K562 (cell line): ENCODE data around the gene MAPK13. TPM values are rescaled to one million over a fixed set of nuclear protein-coding genes. Genes with fewer than 3 reads are reported as not detected.

Source experiments
- BRCA1 ChIP-seq, 2 experiments: fragments of 450-650 bp in 1 of 2; sonication (generic) in 1 of 2; formaldehyde crosslinking in 1 of 2; IDR thresholded peaks; 2 replicates each; pipeline versions ENCODE4 v1.5.0 to v1.6.1; 2017 to 2020; ENCODE audit warnings: mild to moderate bottlenecking in 1 of 2, missing genetic modification reagents in 1 of 2
- ESRRB ChIP-seq: fragments of 250-450 bp; sonication (Bioruptor Pico); IDR thresholded peaks from 2 replicates; pipeline ENCODE4 v1.5.0; 2020; ENCODE audit warnings: mild to moderate bottlenecking, moderate library complexity, borderline replicate concordance
- ETV1 ChIP-seq: fragments of 450-650 bp; conservative IDR thresholded peaks from 2 replicates; pipeline ENCODE4 v1.6.1; 2016; ENCODE audit warnings: missing genetic modification characterization, control low read depth, low read depth, missing compliant biosample characterization
- FOXK1 ChIP-seq: sonication (generic); formaldehyde crosslinking; IDR thresholded peaks from 2 replicates; pipeline ENCODE4 v1.8.0; 2022; ENCODE audit warnings: missing genetic modification reagents, mild to moderate bottlenecking, borderline replicate concordance
- HDAC1 ChIP-seq, 2 experiments: fragments of 450-650 bp; IDR thresholded peaks; 2 replicates each; pipeline ENCODE4 v1.6.1; 2016 to 2017; ENCODE audit warnings: inconsistent platforms in 1 of 2, mild to moderate bottlenecking in 1 of 2, moderate library complexity in 1 of 2
- HNRNPL ChIP-seq: fragments of 200-400 bp; formaldehyde crosslinking; IDR thresholded peaks from 2 replicates; pipeline ENCODE4 v1.6.1; 2017; ENCODE audit warnings: low read depth, mild to moderate bottlenecking, low read length
- IFI16 ChIP-seq: fragments of 250-450 bp; sonication (Bioruptor Pico); IDR thresholded peaks from 2 replicates; pipeline ENCODE4 v2.1.2; 2022; ENCODE audit warnings: mild to moderate bottlenecking, inconsistent platforms
- KAT7 ChIP-seq: sonication (generic); formaldehyde crosslinking; IDR thresholded peaks from 2 replicates; pipeline ENCODE4 v1.8.0; 2022; ENCODE audit warnings: missing genetic modification reagents, mild to moderate bottlenecking, borderline replicate concordance
- KAT8 ChIP-seq: fragments of 450-650 bp; IDR thresholded peaks from 2 replicates; pipeline ENCODE4 v1.6.1; 2016; ENCODE audit warnings: low read depth, mild to moderate bottlenecking
- MAFG ChIP-seq: fragments of 450-650 bp; conservative IDR thresholded peaks from 2 replicates; pipeline ENCODE4 v1.6.1; 2016; ENCODE audit warnings: missing genetic modification characterization, missing compliant biosample characterization
- MAFK ChIP-seq: IDR thresholded peaks from 2 replicates; pipeline ENCODE4 v1.6.1; 2011; ENCODE audit warnings: low read length, improper control_type of control experiment
- MBD1 ChIP-seq: fragments of 250-450 bp; sonication (Bioruptor Pico); IDR thresholded peaks from 2 replicates; pipeline ENCODE4 v1.8.0; 2022; ENCODE audit warnings: inconsistent platforms
- MYBL2 ChIP-seq, 2 experiments: fragments of 450-650 bp in 1 of 2; sonication (generic) in 1 of 2; formaldehyde crosslinking in 1 of 2; IDR thresholded peaks; 2 replicates each; pipeline versions ENCODE4 v1.6.1 to v1.8.1; 2017 to 2022; ENCODE audit warnings: borderline replicate concordance in 1 of 2, inconsistent platforms in 1 of 2, low read depth in 1 of 2, mild to moderate bottlenecking in 1 of 2, missing genetic modification reagents in 1 of 2, moderate library complexity in 1 of 2
- NFATC3 ChIP-seq: fragments of 450-650 bp; IDR thresholded peaks from 2 replicates; pipeline ENCODE4 v1.6.1; 2017; ENCODE audit warnings: mild to moderate bottlenecking
- PHF21A ChIP-seq: fragments of 450-650 bp; IDR thresholded peaks from 2 replicates; pipeline ENCODE4 v1.6.1; 2017; ENCODE audit warnings: low read depth, borderline replicate concordance
- SIX5 ChIP-seq, 2 experiments: IDR thresholded peaks; 2 replicates each; pipeline ENCODE4 v1.6.1; 2011; ENCODE audit warnings: low read length in 2 of 2, borderline replicate concordance in 1 of 2, low read depth in 1 of 2, mild to moderate bottlenecking in 1 of 2, moderate library complexity in 1 of 2; ENCODE audit not compliant: insufficient read depth in 1 of 2
- SRSF9 ChIP-seq: fragments of 200-400 bp; formaldehyde crosslinking; IDR thresholded peaks from 2 replicates; pipeline ENCODE4 v1.6.1; 2017; ENCODE audit warnings: low read depth, low read length, borderline replicate concordance
- TAL1 ChIP-seq: fragments of 450-650 bp; IDR thresholded peaks from 2 replicates; pipeline ENCODE4 v1.6.1; 2016; ENCODE audit warnings: mild to moderate bottlenecking
- TCF3 ChIP-seq: sonication (generic); formaldehyde crosslinking; IDR thresholded peaks from 2 replicates; pipeline ENCODE4 v1.4.0; 2020; ENCODE audit warnings: mild to moderate bottlenecking, missing genetic modification reagents
- TRIM28 ChIP-seq: fragments of 450-650 bp; IDR thresholded peaks from 2 replicates; pipeline ENCODE4 v1.6.1; 2017
- XRCC4 ChIP-seq: IDR thresholded peaks from one replicate; pipeline ENCODE4 v1.6.1; 2011; ENCODE audit not compliant: insufficient read depth, insufficient read length; ENCODE audit errors: extremely low read depth
- ZNF561 ChIP-seq: fragments of 450-650 bp; formaldehyde crosslinking; conservative IDR thresholded peaks from 2 replicates; pipeline ENCODE4 v1.4.0; 2020; ENCODE audit warnings: mild to moderate bottlenecking, moderate library complexity
- ZNF695 ChIP-seq: fragments of 450-650 bp; formaldehyde crosslinking; IDR thresholded peaks from 2 replicates; pipeline ENCODE4 v1.4.0; 2020; ENCODE audit warnings: mild to moderate bottlenecking, moderate library complexity
- polyA plus RNA-seq, 8 experiments: library from polyadenylated mRNA; depleted of rRNA in 4 of 8; stranded (reverse) in 5 of 8; unstranded in 3 of 8; fragments of >200 nt; fragmentation: Nextera tagmentation in 2 of 8; fragmentation: Illumina TruSeq in 1 of 8; extraction: Ambion mirVana in 2 of 8; extraction: Trizol in 1 of 8; gene quantifications; 2 replicates each; pipeline versions ENCODE4 v1.2.1 to v1.2.3, GENCODE V29; 2011 to 2014; ENCODE audit warnings: inconsistent platforms in 1 of 8, missing spikeins in 1 of 8
- total RNA-seq, 7 experiments: library from RNA; depleted of rRNA in 6 of 7; stranded (reverse); fragments of >200 nt in 6 of 7; fragmentation: Illumina TruSeq in 2 of 7; extraction: Trizol in 2 of 7; gene quantifications; 2 replicates each; pipeline versions ENCODE4 v1.2.1 to v1.2.3, GENCODE V29; 2011 to 2021; ENCODE audit warnings: low replicate concordance in 1 of 7
- TF ChIP-seq, protein P1 (sequence below): fragments of 450-650 bp; IDR thresholded peaks from 2 replicates; pipeline ENCODE4 v1.6.1; 2016
- TF ChIP-seq, protein P2 (sequence below): fragments of 150-350 bp; conservative IDR thresholded peaks from 2 replicates; pipeline ENCODE4 v1.6.1; 2014; ENCODE audit warnings: low read length

MAPK13 gene
- total and polyA plus RNA-seq, 9 of the 15 experiments (the other 6 are each of a cell fraction or from before 2014, with no cell fraction given), result 0.03 to 2.3 (median 0.48) TPM; not detected in 1

GRCh38 chr6:36099869-36100483, 30.3 kb upstream of the MAPK13 start (continued):
- TF ChIP-seq MYBL2 (IDR thresholded peaks at IDR 0.05; ENCODE audit: low read depth) (no peak), MYBL2 (CRISPR knock-in tag; IDR thresholded peaks at IDR 0.05; ENCODE audit: borderline replicate concordance) (no peak), KAT7 (no peak), HDAC1 (IDR thresholded peaks at IDR 0.05) (peak in 1 of 2 experiments; percentile 46; a peak in 1 of 4 replicates), ZNF561 (CRISPR knock-in tag) (no peak), MAFK (no peak), BRCA1 (IDR thresholded peaks at IDR 0.05) (no peak), BRCA1 (CRISPR knock-in tag; IDR thresholded peaks at IDR 0.05) (no peak), HNRNPL (no peak), ETV1 (no peak), PHF21A (no peak), IFI16 (CRISPR knock-in tag) (no peak), ZNF695 (no peak), XRCC4 (no peak), KAT8 (no peak), SIX5 (IDR thresholded peaks at IDR 0.05; ENCODE audit: borderline replicate concordance in 1 of 2, insufficient read depth in 1 of 2, low read depth in 1 of 2, low read length in 2 of 2) (no peak), TRIM28 (no peak), MBD1 (CRISPR knock-in tag) (no peak), NFATC3 (no peak), TCF3 (CRISPR knock-in tag) (peak; percentile 60), FOXK1 (CRISPR knock-in tag) (no peak), SRSF9 (no peak), ESRRB (no peak), MAFG (tag) (no peak), TAL1 (peak; percentile 24; the same call in 1 of the 2 replicates)
- TF ChIP-seq, protein P1, sequence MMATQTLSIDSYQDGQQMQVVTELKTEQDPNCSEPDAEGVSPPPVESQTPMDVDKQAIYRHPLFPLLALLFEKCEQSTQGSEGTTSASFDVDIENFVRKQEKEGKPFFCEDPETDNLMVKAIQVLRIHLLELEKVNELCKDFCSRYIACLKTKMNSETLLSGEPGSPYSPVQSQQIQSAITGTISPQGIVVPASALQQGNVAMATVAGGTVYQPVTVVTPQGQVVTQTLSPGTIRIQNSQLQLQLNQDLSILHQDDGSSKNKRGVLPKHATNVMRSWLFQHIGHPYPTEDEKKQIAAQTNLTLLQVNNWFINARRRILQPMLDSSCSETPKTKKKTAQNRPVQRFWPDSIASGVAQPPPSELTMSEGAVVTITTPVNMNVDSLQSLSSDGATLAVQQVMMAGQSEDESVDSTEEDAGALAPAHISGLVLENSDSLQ, result peak; percentile 82
- TF ChIP-seq, protein P2, sequence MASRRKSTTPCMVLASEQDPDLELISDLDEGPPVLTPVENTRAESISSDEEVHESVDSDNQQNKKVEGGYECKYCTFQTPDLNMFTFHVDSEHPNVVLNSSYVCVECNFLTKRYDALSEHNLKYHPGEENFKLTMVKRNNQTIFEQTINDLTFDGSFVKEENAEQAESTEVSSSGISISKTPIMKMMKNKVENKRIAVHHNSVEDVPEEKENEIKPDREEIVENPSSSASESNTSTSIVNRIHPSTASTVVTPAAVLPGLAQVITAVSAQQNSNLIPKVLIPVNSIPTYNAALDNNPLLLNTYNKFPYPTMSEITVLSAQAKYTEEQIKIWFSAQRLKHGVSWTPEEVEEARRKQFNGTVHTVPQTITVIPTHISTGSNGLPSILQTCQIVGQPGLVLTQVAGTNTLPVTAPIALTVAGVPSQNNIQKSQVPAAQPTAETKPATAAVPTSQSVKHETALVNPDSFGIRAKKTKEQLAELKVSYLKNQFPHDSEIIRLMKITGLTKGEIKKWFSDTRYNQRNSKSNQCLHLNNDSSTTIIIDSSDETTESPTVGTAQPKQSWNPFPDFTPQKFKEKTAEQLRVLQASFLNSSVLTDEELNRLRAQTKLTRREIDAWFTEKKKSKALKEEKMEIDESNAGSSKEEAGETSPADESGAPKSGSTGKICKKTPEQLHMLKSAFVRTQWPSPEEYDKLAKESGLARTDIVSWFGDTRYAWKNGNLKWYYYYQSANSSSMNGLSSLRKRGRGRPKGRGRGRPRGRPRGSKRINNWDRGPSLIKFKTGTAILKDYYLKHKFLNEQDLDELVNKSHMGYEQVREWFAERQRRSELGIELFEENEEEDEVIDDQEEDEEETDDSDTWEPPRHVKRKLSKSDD, result no peak
